NCI-H1417 (cell line): ENCODE data around the gene ZNF22.

Experiments
- DNase-seq, 3 experiments: peaks; one replicate each; lab custom pipeline; 2025; lab: John Stamatoyannopoulos, UW

ZNF22 gene

DNA sequence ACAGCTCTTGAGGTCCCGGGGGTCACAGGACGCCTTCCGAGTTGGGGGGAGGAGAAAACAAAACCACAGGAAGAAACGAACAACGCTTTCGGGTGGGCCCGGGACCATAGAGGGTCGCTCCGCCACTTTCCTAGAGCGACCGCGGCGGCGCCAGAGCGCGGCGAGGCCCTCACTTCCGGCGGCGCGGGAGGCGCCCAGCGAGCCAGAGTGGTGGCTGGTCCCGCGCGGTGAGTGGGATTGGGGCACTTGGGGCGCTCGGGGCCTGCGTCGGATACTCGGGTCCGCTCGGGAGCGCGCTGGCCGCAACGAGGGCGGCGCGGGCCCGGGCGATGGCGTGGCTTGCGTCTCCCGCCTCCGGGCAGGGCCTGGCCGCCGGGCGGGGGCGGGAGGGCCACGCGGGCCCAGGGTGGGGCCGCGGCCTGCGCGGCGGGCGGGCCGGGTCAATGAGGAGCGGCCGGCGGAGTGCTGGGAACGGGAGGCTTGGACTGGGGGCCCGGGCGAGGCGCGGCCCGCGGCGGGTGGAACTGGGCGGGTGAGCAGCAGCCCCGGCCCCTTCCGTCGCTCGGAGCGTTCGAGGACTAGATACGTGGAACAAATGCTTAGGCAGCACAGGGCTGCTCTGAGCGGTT, at the start of gene ZNF22:
TSS of gene ZNF22 (plus strand) at position 172 of the 629 bp plus-strand sequence. CDS start 2,446 bp downstream, outside the sequence.
- peak; percentile 39 to 74 (median 66) for DNase-seq

GRCh38 chr10:44951576-44952226, 49.0 kb upstream of the ZNF22 start:
- DNase-seq: no peak

DNA sequence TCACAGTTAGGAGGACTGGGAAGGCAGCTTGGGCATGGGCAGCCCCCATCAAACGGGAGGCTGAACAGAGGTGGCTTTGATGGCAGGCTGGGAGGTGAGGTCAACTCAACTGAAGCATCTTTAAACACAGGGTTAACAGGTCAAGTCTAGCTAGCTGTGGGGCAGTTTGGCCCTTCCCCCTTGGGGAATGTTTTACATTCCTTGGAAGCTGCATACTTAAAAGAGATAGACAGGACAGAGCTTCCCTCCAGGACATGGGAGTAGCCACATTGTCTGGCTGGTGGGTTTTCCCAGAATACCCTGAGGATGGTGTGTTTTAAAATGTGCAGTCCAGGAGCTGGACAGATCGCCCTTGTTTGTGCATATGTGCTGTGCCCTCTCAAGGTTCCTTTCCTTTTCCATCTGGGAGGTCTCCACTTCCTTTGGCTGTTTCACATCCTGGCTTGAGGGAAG, 47.9 kb upstream of the ZNF22 start:
- no peak for DNase-seq

DNA sequence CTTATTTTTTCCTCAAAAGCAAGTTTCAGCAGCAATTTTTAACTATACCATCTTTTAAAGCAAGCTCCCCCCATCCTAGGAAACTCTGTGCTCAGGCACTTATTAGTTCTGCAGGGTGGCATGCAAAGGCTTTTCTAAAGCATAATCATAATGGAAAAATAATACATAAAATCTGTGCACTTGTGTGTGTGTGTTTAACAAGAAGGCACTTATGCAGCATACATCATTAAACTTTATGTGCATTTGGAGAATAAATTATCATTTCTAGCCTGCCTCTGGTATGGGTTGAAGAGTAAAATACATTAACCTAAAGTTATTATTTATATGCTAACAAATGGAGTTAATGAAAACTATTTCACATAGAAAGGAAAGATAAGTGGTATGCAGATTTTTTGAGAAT, 46.7 kb upstream of the ZNF22 start:
- no peak for DNase-seq

DNA sequence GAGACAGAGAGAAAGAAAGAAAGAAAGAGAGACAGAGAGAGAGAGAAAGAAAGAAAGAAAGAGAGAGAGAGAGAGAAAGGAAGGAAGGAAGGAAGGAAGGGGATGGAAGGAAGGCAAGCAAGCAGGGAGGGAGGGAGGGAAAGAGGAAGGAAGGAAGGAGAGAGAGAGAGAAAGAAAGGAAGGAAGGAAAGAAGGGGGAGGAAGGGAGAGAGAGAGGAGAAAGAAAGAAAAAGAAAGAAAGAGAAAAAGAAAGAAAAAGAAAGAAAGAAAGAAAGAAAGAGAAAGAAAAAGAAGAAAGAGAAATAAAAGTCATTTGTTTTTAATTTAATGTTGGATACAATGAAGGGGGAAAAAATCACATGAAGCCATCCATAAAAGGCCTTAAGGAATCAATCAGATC, 45.8 kb upstream of the ZNF22 start:
- DNase-seq: no peak

DNA sequence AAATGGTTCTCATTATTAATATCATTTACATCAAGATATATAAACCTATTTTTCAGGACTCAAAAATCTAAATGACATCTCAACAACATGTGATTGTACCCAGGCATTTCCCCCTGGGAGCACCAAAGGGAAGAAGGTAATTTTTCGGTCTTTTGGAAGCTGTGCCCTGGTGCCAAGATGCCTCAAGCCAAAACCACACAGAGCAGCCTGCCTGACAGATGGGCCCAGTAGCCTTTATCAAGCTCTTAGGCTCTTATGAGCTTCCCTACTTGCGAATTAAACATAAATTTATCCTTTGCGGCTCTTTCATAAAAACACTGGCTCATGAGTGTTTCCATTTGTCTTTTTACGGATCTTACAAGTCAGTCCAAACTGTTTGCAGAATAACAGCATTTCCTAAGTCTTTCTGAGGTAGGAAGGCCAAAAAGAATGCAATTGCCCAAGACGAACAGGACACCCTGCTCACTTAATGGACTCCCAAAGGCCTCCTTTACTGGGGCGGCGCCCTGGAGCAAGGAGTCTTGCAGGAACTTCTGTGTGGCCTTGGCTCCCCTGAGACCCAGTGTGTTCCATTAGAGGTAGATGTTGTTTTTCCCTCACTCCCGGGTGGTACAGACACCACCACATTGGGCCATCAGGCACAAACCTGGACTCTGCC, 45.2 kb upstream of the ZNF22 start:
- DNase-seq: no peak

- no peak for DNase-seq
These were observed 44.5 kb upstream of the ZNF22 start for GRCh38 chr10:44956226-44956625.

GRCh38 chr10:44956717-44957706, 43.7 kb upstream of the ZNF22 start:
- no peak for DNase-seq

DNA sequence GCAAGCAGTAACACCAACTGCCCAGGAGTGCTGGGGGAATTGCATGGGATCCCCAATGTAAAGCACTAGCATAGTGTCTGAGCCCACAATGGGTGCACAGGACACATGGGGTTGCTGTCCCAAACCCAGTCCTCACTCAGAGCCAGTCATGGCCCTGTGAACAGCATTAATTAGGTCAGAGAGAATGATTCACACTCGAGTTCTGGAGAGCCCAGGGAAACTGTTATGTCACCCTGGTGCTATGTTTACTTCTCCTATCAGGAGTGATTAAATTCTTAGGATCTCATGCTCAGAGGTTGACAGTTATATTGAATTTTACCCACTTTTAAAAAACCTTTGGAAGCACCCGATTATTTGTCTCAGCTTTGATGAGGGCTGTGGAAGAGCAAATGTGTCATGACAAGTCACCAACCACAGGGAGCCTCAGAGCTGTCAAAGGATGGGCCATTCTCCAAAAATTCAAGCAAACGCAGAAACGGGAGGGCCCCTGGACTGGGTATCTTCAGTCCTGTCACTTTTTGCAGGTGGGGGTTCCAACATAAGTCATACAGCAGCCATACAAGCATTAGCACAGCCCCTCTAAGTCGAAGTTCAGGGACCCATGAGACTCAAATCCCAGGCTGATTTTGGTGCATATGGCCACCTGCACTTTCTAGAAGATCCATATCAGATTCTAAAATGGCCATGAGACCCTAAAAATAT, 42.4 kb upstream of the ZNF22 start:
- DNase-seq: no peak

DNA sequence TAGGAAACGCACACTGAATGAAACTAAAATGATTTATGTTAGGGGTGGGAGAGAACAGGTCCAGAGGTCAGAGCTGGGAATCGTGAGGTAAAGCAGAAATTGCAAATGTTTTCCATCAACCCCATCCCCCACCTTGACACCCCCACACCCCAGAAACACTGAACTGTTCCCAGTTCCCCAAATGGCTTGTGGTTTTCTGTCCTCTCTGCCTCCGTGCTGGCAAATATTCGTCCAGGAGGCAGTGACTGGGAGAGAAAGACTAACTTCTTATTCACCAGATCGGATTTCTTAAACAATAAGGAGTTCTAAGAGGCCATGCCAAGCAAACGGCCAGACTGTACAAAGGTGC, 41.9 kb upstream of the ZNF22 start:
- DNase-seq: no peak

GRCh38 chr10:44959247-44960087, 41.3 kb upstream of the ZNF22 start, which contains the start of gene RASSF4:
RASSF4 (plus strand) TSS chr10:44959802; CDS start chr10:44970203, 10,401 bp downstream.
- DNase-seq: peak; percentile 79 to 88 (median 83)

- peak; percentile 2 to 60 (median 39) for DNase-seq
These were observed 40.6 kb upstream of the ZNF22 start for GRCh38 chr10:44960088-44960460.

DNA sequence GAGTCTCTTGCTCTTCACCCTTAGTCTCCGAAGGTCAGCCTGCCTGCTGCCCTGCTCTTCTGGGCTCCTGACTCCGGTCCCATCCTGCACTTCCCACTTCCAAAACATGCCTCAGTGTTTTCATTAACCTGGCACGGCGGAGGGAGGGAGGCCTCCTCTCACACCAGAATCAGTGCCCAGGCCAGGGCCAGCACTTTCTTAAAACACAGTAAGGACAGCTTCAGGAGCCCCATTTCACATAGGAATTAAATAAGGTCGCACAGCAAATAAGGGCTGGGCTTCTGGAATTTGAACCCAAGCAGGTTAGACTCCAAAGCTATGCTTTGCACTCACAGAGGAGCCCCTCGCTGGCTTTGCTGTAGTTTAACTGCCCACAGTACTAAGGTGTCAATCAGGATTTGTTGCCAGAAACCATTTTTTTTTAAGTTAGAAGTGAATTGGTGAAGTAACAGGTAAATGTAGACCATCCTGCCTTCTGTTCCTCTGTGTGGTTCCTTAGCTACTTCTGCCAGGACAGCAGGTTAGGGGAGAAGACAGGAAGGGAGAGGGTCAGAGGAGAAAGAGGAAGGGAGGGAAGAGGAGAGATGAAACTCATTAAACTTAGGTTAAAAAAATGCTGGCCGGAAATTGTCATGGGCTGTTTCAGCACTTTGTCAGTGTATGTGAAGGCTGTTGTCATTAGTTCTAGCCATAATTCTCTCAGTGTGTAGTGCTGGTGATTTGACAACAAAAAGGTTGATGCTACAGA, 40.1 kb upstream of the ZNF22 start:
- no peak for DNase-seq

- DNase-seq: no peak
These were observed 39.5 kb upstream of the ZNF22 start for GRCh38 chr10:44961230-44961571.

- no peak for DNase-seq
These were observed 38.6 kb upstream of the ZNF22 start for GRCh38 chr10:44961931-44962750.

DNA sequence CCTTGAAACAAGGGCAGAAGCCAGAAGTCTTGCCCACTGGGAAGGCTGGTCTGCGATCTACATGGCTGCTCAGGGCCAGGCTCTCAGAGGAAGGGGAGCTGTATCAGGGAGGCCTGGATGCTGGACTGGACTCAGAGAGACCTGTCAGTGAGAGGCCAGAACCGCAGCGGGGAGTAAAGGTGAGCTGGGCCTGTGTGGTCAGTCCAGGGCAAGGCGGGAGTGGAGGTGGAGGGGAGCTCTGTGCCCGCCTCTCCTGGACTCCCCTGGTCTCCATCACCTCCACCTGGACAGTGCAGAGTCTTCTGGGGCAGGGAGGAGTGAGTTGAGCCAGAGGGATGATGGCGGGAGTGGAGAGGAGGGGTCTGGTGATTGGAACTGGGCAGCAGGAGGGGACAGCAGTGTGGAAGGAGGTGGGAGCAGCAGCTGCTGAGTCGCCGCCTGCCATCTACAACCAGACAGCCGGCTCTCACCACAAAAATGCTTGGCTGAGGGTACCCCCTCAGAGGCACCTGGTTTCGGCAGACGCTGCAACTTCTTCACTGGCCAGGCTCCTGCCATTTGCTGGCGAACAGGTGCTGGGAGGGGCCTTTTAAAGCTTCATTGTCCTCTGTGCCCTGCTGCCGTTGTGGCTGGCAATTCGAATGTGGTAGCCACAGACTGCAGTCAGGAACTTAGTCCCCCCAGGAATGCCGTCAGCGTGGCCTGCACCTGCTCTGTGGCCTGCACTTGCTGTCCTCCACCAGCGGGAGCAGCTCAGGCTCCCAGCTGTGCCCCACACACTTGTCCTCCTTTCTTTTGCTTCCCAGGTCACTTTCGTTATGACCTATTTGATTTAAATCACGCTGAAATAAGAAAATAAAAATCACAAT, 37.6 kb upstream of the ZNF22 start:
- peak in 2 of 3 experiments; percentile 1 to 66 for DNase-seq

GRCh38 chr10:44963772-44964633, 36.7 kb upstream of the ZNF22 start:
- DNase-seq: peak in 1 of 3 experiments; percentile 56
